ENCODE data around the gene OXER1.

The OXER1 gene

GRCh38 chr2:42764096-42764495 lies at the start of gene OXER1:
TSS of gene OXER1 (minus strand) at chr2:42764135. CDS start at chr2:42764062, 73 bp downstream.
- no peak for TF ChIP-seq CTCF (IDR thresholded peaks at IDR 0.05; ENCODE audit: extremely low read depth, missing control alignments)
- no peak for DNase-seq (ENCODE audit: low spot score)

- DNase-seq (ENCODE audit: low spot score) = no peak
Measured at GRCh38 chr2:42812899-42813479, 49.1 kb upstream of the OXER1 start.

GRCh38 chr2:42810971-42811811 lies 47.3 kb upstream of the OXER1 start:
- TF ChIP-seq CTCF (IDR thresholded peaks at IDR 0.05; ENCODE audit: extremely low read depth, missing control alignments) = no peak
- DNase-seq (ENCODE audit: low spot score) = peak; percentile 63

More at GRCh38 chr2:42812899-42813479, 49.1 kb upstream of the OXER1 start:
- no peak for TF ChIP-seq CTCF (IDR thresholded peaks at IDR 0.05; ENCODE audit: extremely low read depth, missing control alignments)

- TF ChIP-seq CTCF (IDR thresholded peaks at IDR 0.05; ENCODE audit: extremely low read depth, missing control alignments) = no peak
- DNase-seq (ENCODE audit: low spot score) = peak; percentile 95
Measured at GRCh38 chr2:42810121-42810970, 46.4 kb upstream of the OXER1 start.

GRCh38 chr2:42809819-42810120 lies 45.8 kb upstream of the OXER1 start:
- DNase-seq (ENCODE audit: low spot score) = no peak
- TF ChIP-seq CTCF (IDR thresholded peaks at IDR 0.05; ENCODE audit: extremely low read depth, missing control alignments) = no peak

GRCh38 chr2:42809131-42809818 lies 45.3 kb upstream of the OXER1 start:
- no peak for TF ChIP-seq CTCF (IDR thresholded peaks at IDR 0.05; ENCODE audit: extremely low read depth, missing control alignments)

More at GRCh38 chr2:42809131-42809818, 45.3 kb upstream of the OXER1 start:
- DNase-seq (ENCODE audit: low spot score) = no peak
